ENCODE data around the gene DNAJC2.

The DNAJC2 gene

DNA sequence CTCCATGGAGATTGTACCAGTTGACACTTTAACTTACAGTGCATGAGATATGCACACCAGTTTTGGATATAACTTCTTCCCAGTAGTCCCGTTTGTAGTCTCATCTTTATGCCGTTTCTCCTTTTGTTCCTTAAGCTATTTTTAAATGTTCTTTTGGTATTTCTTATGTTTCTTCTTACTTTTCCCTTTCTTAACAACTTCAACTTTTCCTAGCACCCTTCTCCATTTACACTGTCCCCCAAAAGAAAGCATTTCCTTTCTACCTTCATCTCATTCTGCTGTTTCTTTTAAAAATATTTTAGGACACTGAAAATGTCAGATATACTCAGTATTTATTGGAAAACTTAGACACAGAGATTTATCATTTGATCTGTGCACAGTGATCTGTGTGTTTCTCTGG, 4.4 kb upstream of the DNAJC2 start:
- H3K4me1 Mint-ChIP-seq = peaks cover 52% of the 10 kb centered on the region
- DNase-seq (no peak), ATAC-seq (no peak)
- H3K4me3 Mint-ChIP-seq = peak overlapping the region; percentile 72 to 98
- peak overlapping the region; percentile 4 to 93 for H3K27ac Mint-ChIP-seq
- no peaks in the 10 kb centered on the region for H3K27me3 Mint-ChIP-seq
- no peaks in the 10 kb centered on the region for H3K9me3 Mint-ChIP-seq

- H3K4me1 Mint-ChIP-seq = peaks cover 54% of the 10 kb centered on the region
These were observed 3.9 kb upstream of the DNAJC2 start for GRCh38 chr7:103348452-103348851.

GRCh38 chr7:103347507-103348267, 3.1 kb upstream of the DNAJC2 start, which contains the start of gene PSMC2:
TSS of gene PSMC2 (plus strand) at chr7:103347643. CDS start at chr7:103347712, 69 bp downstream.
- peak; percentile 81 to 89 for DNase-seq
- Mint-ChIP-seq H3K27ac (peak within 1 kb of the TSS; percentile 99), H3K4me3 (peak within 1 kb of the TSS; percentile 98), H3K9me3 (no peaks in the 10 kb centered on the region), H3K4me1 (peaks cover 53% of the 10 kb centered on the region), H3K27me3 (no peaks in the 10 kb centered on the region)
- peak; percentile 87 for ATAC-seq

More at GRCh38 chr7:103348452-103348851, 3.9 kb upstream of the DNAJC2 start:
- Mint-ChIP-seq H3K4me3 (peak overlapping the region; percentile 98), H3K27me3 (no peaks in the 10 kb centered on the region), H3K27ac (peak overlapping the region; percentile 71 to 88), H3K9me3 (no peaks in the 10 kb centered on the region)
- DNase-seq = no peak
- no peak for ATAC-seq

DNA sequence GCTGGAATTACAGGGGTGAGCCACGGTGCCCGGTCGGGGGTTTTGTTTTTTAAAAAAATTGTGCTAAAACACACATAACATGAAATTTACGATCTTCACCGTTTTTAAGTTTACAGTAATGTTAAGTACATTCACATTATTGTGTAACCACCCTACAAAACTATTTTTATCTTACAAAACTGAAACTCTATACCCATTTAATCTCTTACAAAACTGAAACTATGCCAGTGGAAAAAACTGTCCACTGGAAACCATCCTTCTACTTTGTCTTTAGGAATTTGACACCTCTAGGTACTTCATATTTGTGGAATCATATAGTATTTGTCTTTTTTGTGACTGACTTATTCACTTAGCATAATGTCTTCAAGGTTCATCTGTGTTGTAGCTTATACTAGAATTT, 1.8 kb upstream of the DNAJC2 start:
- Mint-ChIP-seq H3K27me3 (no peaks in the 10 kb centered on the region), H3K4me1 (peaks cover 50% of the 10 kb centered on the region), H3K9me3 (no peaks in the 10 kb centered on the region), H3K27ac (peak overlapping the region; percentile 15 to 59), H3K4me3 (peak overlapping the region; percentile 98)
- no peak for DNase-seq
- no peak for ATAC-seq

DNA sequence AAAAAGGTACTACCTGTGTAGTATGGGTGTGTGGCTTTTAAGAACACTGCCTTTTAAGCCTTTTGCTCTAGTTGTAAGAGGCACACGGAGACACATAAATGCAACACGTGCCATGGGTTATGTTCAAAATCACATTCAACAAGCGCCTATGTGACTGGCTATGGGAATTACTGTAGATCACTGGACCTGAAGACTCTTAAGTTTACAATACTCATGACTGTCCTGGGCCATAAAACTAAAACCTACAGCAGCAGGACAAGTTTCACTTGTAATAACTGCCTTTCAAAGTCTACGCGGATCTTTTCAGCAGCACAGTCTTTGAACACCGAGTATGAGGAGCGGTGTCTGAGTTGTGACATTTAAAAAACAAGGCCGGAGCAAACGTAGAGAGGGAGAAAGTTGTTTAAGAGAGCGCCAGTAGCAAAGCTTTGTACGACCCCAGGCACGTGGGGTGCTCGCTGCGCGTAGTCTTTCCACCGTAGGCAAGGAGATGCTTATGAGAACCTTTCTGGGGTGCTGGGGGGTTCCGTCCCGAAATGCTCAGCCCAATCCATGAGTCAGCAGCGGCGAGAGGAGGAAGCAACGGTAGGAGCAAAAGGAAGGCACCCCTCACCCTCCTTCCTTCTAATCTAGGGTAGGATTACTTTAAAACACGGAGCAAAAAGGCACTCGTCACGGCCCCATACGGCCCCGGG, 662 bp downstream of the DNAJC2 start:
- Mint-ChIP-seq H3K4me3 (peak overlapping the region; percentile 99), H3K4me1 (peaks cover 46% of the 10 kb centered on the region)
- ATAC-seq = peak; percentile 33

DNA sequence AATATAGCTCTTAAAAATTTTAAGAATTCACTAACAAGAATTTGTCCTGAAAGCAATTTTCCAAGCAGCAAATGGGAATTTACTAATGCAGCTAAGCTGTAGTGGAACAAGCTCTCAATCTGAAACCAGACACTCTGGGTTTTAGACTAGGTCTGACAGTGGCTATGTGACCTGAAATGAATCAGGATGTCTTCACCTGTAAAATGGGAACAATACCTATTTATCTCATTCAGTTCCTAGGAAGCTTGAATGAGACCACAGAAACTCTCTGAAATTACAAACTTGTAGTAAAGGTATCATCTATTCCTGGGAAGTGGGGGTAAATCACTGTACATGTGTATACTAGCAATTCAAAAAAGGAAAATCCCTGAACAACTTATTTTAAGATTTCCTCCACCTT, 1.2 kb downstream of the DNAJC2 start:
- peak overlapping the region; percentile 99 for H3K4me3 Mint-ChIP-seq
- peak overlapping the region; percentile 38 to 99 for H3K27ac Mint-ChIP-seq
- no peaks in the 10 kb centered on the region for H3K27me3 Mint-ChIP-seq
- H3K4me1 Mint-ChIP-seq = peaks cover 43% of the 10 kb centered on the region
- H3K9me3 Mint-ChIP-seq = no peaks in the 10 kb centered on the region
- ATAC-seq (no peak), DNase-seq (no peak)

More for the DNA sequence above, 662 bp downstream of the DNAJC2 start:
- H3K9me3 Mint-ChIP-seq = no peaks in the 10 kb centered on the region
- H3K27me3 Mint-ChIP-seq = no peaks in the 10 kb centered on the region
- peak overlapping the region; percentile 99 to 100 for H3K27ac Mint-ChIP-seq
- DNase-seq = peak in 1 of 2 donors; percentile 4

DNA sequence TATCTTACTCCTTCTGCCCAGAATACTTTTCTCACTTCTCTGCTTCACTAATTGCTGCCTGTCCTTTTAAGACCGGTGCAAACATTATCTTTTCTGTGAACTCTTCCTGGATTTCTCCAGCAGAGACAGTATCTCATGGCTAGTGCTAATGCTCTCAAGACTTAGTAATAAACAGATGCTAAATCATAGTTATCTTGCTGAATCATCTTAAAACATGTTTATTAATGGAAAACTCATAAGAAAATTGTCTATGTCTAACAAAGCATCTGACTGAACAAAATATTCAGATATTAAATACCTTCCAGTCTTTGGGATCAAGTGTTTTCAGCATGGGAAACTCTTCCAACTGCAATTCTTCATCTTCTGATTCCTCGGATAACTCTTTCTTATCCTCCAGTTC, 3.1 kb downstream of the DNAJC2 start:
- H3K27me3 Mint-ChIP-seq = no peaks in the 10 kb centered on the region
- H3K4me1 Mint-ChIP-seq = peaks cover 41% of the 10 kb centered on the region
- DNase-seq (no peak), ATAC-seq (no peak)
- H3K9me3 Mint-ChIP-seq = no peaks in the 10 kb centered on the region
- peak overlapping the region in 1 of 2 donors; percentile 57 for H3K4me3 Mint-ChIP-seq
- H3K27ac Mint-ChIP-seq = peak overlapping the region in 1 of 2 donors; percentile 85

DNA sequence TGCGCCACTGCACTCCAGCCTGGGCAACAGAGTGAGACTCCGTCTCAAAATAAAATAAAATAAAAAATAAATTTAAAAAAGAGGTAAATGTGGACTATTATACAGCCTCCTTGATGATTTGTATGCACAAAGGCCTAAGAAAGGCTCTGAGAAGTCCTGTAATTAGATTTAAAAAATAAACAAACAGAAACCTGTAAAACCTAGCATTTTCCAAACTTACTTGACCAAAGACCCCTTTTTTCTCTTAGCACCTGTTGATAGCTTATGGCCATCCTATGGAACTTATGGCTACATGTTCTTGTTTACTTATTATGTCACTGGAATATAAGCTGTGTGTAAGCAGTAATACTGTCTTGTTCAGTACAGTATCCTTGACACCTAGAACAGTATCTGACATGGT, 5.7 kb downstream of the DNAJC2 start:
- Mint-ChIP-seq H3K9me3 (no peaks in the 10 kb centered on the region), H3K27ac (peak overlapping the region in 1 of 2 donors; percentile 83), H3K4me3 (no peak overlapping the region), H3K4me1 (peaks cover 31% of the 10 kb centered on the region), H3K27me3 (no peaks in the 10 kb centered on the region)
- ATAC-seq (no peak), DNase-seq (no peak)

- no peak overlapping the region for H3K4me3 Mint-ChIP-seq
- no peaks in the 10 kb centered on the region for H3K9me3 Mint-ChIP-seq
- H3K27me3 Mint-ChIP-seq = no peaks in the 10 kb centered on the region
- DNase-seq (no peak), ATAC-seq (no peak)
- peak overlapping the region in 1 of 2 donors; percentile 40 for H3K27ac Mint-ChIP-seq
- H3K4me1 Mint-ChIP-seq = peaks cover 20% of the 10 kb centered on the region
These were observed 7.8 kb downstream of the DNAJC2 start for GRCh38 chr7:103336761-103337160.

DNA sequence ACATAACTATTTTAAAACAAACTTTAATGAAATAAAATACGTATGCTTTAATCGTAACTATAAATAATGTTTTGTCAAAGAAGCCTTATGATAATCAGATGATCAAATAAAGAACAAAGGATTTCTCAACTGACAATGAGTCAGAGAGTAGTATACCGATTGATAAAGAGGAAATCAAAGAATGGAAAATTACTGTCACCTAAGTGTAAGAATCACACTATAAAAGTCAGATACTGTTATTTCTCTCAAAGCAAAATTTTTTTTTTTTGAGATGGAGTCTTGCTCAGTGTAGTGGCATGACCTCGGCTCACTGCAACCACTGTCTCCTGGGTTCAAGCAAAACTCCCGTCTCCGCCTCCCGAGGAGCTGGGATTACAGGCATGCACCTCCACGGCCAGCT, 18.8 kb downstream of the DNAJC2 start:
- H3K27me3 Mint-ChIP-seq = no peaks in the 10 kb centered on the region
- H3K9me3 Mint-ChIP-seq = no peaks in the 10 kb centered on the region
- peak; percentile 65 for ATAC-seq
- peak overlapping the region; percentile 86 to 94 for H3K27ac Mint-ChIP-seq
- H3K4me3 Mint-ChIP-seq = peak overlapping the region in 1 of 2 donors; percentile 18
- H3K4me1 Mint-ChIP-seq = peaks cover 23% of the 10 kb centered on the region
- DNase-seq = no peak

DNA sequence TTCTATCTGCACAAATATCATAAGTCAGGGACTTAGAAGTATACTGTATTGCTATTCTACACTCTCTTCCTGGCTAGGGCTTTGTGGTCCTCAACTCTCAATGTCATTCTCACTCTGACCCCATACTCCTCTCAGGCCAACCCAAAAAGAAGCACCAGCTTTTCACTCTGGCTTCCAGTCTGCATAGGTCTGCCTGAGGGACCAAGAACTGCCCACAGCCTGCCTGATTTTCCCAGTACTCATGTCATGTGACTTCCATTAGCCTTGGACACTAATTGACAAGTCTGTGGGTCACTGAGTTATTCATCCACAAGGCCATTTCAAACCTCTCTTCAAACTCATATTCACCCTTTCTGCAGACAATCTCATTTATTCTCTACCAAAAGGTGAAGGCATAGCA, 27.6 kb downstream of the DNAJC2 start:
- Mint-ChIP-seq H3K4me3 (no peak overlapping the region), H3K27me3 (no peaks in the 10 kb centered on the region), H3K27ac (peak overlapping the region; percentile 6 to 56), H3K9me3 (no peaks in the 10 kb centered on the region), H3K4me1 (no peaks in the 10 kb centered on the region)
- ATAC-seq (no peak), DNase-seq (no peak)

DNA sequence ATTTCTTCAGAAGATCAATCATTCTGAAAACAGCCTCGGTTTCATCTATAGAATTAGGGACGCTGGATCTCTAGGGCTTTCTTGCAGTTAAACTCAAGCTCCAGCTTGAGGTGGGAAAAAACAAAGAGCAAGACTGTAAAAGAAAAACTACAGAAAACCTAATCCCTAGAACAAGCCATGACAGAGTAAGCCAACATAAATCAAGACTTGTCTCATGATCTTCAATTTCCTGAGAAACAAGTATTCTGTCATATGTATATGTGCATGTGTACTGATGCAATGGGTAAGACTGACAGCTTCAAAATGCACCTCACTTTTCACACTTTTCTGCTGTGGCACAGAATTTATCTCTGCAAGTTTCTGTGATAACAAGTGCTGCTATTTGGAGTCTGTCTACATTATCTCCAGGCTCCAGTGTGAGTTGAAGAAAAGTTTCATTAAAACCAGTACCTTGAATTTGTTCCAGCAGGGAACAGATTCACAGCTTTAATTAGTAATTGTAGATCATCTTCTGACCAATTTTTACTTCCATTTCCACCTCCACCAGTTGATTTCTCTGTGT, 28.1 kb downstream of the DNAJC2 start:
- H3K27me3 Mint-ChIP-seq = no peaks in the 10 kb centered on the region
- peak overlapping the region; percentile 6 to 34 for H3K27ac Mint-ChIP-seq

DNA sequence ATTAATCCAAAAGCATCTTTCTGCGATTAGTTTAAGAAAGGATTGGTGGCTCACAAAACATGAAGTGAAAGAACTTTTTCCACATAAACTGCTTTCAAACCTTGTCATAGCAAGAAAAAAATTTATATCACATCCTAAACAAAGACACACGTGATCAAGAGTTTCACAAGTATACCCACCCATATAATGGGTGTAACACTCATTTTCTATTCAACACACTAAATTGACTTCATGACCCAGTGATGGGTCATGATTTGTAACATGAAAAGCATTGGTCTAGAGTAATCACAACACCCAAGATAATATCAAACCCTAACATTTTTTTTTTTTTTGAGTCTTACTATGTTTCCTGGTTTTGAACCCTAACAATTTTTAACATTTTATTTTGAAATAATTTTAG, 29.7 kb downstream of the DNAJC2 start:
- ATAC-seq (no peak), DNase-seq (no peak)
- no peak overlapping the region for H3K27ac Mint-ChIP-seq
- H3K4me3 Mint-ChIP-seq = no peak overlapping the region
- H3K27me3 Mint-ChIP-seq = no peaks in the 10 kb centered on the region
- H3K4me1 Mint-ChIP-seq = no peaks in the 10 kb centered on the region
- H3K9me3 Mint-ChIP-seq = no peaks in the 10 kb centered on the region

More for the DNA sequence above, 28.1 kb downstream of the DNAJC2 start:
- Mint-ChIP-seq H3K4me1 (no peaks in the 10 kb centered on the region), H3K4me3 (no peak overlapping the region), H3K9me3 (no peaks in the 10 kb centered on the region)
- DNase-seq (no peak), ATAC-seq (no peak)

GRCh38 chr7:103307503-103308231, 36.9 kb downstream of the DNAJC2 start:
- H3K4me1 Mint-ChIP-seq = peaks cover 14% of the 10 kb centered on the region
- ATAC-seq (no peak), DNase-seq (no peak)
- peaks cover 0 to 3% of the 10 kb centered on the region in 2 donors for H3K9me3 Mint-ChIP-seq
- H3K27me3 Mint-ChIP-seq = no peaks in the 10 kb centered on the region
- peak overlapping the region in 1 of 2 donors; percentile 76 for H3K27ac Mint-ChIP-seq
- no peak overlapping the region for H3K4me3 Mint-ChIP-seq

- no peak for DNase-seq
- no peak for ATAC-seq
- H3K27me3 Mint-ChIP-seq = no peaks in the 10 kb centered on the region
- peaks cover 0 to 3% of the 10 kb centered on the region in 2 donors for H3K9me3 Mint-ChIP-seq
- H3K4me1 Mint-ChIP-seq = peaks cover 58% of the 10 kb centered on the region
- H3K27ac Mint-ChIP-seq = no peak overlapping the region
- H3K4me3 Mint-ChIP-seq = no peak overlapping the region
These were observed 43.1 kb downstream of the DNAJC2 start for GRCh38 chr7:103301441-103301840.

Data from stimulated activated naive CD8-positive, alpha-beta T cell treated with anti-CD3 and anti-CD28 coated beads, Interleukin-15, amount 100 ng/mL, for 72 hours (primary cell).